ENCODE measurements around the gene MAPKAPK3. TPM values are rescaled to one million over a fixed set of nuclear protein-coding genes. Genes with fewer than 3 reads are reported as not detected.

MAPKAPK3 gene
- total and polyA plus RNA-seq, 2 of the 8 experiments (the other 6 are each of a cell fraction or from before 2014, with no cell fraction given): 65.4 to 99.8 TPM

DNA sequence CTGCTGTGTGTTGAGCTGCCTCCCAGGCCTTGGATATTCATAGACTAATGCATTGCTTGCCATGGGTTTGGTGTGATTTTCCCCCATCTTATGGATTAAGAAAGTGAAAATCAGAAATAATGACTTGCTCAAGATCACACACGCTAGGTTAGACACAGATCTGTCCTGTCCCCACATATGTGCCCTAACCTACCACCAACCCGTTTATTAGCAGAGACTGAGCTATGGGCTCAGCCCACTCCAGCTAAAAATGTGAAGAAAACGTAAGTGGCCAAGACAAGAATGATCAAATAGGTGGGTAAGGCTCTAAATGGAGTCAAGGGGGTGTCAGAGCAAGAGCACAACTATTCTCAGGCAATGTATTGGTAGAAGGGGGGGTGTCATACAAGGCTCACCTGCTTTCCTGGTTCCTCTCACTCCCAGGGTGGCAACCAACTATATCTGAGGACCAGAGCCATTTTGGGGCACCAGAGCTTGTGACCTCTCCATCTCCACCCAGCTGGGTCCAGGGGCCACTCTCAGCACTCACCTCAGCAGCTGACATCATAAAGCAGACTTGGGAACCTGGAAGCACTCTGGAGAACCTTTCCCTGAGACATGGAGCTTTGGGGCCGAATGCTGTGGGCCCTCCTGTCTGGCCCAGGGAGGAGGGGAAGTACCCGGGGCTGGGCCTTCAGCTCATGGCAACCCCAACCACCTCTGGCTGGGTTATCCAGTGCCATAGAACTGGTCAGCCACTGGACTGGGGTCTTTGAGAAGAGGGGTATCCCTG, 46.3 kb upstream of the MAPKAPK3 start (continued):
- TF ChIP-seq CTCF (IDR thresholded peaks at IDR 0.05; ENCODE audit: control extremely low read depth in 1 of 3, insufficient read depth in 1 of 3, low read depth in 1 of 3, low read length in 3 of 3): no peak
- no peak for TF ChIP-seq YY1 (IDR thresholded peaks at IDR 0.05; ENCODE audit: low read depth, low read length)
